Fibroblast of lung (primary cell): ENCODE results near the gene ROBO4. TPM values are rescaled to one million over a fixed set of nuclear protein-coding genes. Genes with fewer than 3 reads are reported as not detected.
A peak's percentile ranks its signal among the peaks of the same experiment; 100 is the strongest.

Source experiments
- DNase-seq, 2 donors: peaks; one replicate each; pipeline versions ENCODE4 v3.0.0 to v3.0.0-alpha.2; 2010; ENCODE audit warnings: low read depth in 2 of 2
- H2AFZ ChIP-seq: 2 replicates; pipeline ENCODE4 v1.5.1; 2012; ENCODE audit warnings: low read length, control low read depth, inconsistent platforms
- H3K27ac ChIP-seq: 2 replicates; pipeline ENCODE4 v1.5.1; 2011; ENCODE audit warnings: low read length, control low read depth; ENCODE audit not compliant: insufficient read depth
- H3K27me3 ChIP-seq: 2 replicates; pipeline ENCODE4 v1.5.1; 2011; ENCODE audit warnings: mild to moderate bottlenecking, low read length; ENCODE audit not compliant: control insufficient read depth, insufficient read depth
- H3K36me3 ChIP-seq: 2 replicates; pipeline ENCODE4 v1.5.1; 2011; ENCODE audit warnings: low read length; ENCODE audit not compliant: control insufficient read depth, insufficient read depth
- H3K4me1 ChIP-seq: 2 replicates; pipeline ENCODE4 v1.5.1; 2011; ENCODE audit warnings: low read length; ENCODE audit not compliant: control insufficient read depth, insufficient read depth; ENCODE audit errors: extremely low read depth
- H3K4me2 ChIP-seq: 2 replicates; pipeline ENCODE4 v1.5.1; 2011; ENCODE audit warnings: low read length, control low read depth; ENCODE audit not compliant: insufficient read depth; ENCODE audit errors: extremely low read depth
- H3K4me3 ChIP-seq, 4 experiments: fragments of 200-600 bp in 1 of 4; sonication (generic) in 1 of 4; replicated peaks in 1 of 4; 2 replicates each; pipeline ENCODE4 v1.5.1; 2011 to 2016; ENCODE audit warnings: low read length in 4 of 4, low read depth in 3 of 4, mild to moderate bottlenecking in 3 of 4, control low read depth in 2 of 4, inconsistent platforms in 1 of 4, mixed read lengths in 1 of 4; ENCODE audit not compliant: insufficient read depth in 1 of 4; ENCODE audit errors: control extremely low read depth in 1 of 4
- H3K79me2 ChIP-seq: 2 replicates; pipeline ENCODE4 v1.5.1; 2012; ENCODE audit warnings: mild to moderate bottlenecking, low read length, inconsistent platforms; ENCODE audit not compliant: control insufficient read depth, insufficient read depth
- H3K9ac ChIP-seq: 2 replicates; pipeline ENCODE4 v1.5.1; 2011; ENCODE audit warnings: mild to moderate bottlenecking, low read length, control low read depth; ENCODE audit not compliant: insufficient read depth
- H3K9me3 ChIP-seq: 2 replicates; pipeline ENCODE4 v1.5.1; 2012; ENCODE audit warnings: low read depth, low read length; ENCODE audit not compliant: control insufficient read depth, insufficient read depth
- H4K20me1 ChIP-seq: 2 replicates; pipeline ENCODE4 v1.5.1; 2011; ENCODE audit warnings: low read length; ENCODE audit not compliant: control insufficient read depth, insufficient read depth; ENCODE audit errors: extremely low read depth
- EZH2 ChIP-seq: IDR thresholded peaks from 2 replicates; pipeline ENCODE4 v1.5.1; 2012; ENCODE audit warnings: low read length, control low read depth, mild to moderate bottlenecking; ENCODE audit errors: missing control alignments
- polyA plus RNA-seq, 2 donors: library from polyadenylated mRNA; depleted of rRNA in 1 of 2; stranded (reverse) in 1 of 2; unstranded in 1 of 2; fragments of >200 nt; gene quantifications; 2 replicates each; pipeline ENCODE4 v1.2.1, GENCODE V29; 2011 to 2012; ENCODE audit warnings: missing spikeins in 1 of 2
- total RNA-seq: library from RNA; depleted of rRNA; stranded (reverse); fragments of >200 nt; gene quantifications from 2 replicates; pipeline ENCODE4 v1.2.1, GENCODE V29; 2014
- TF ChIP-seq, protein P1 (sequence below), 2 donors: IDR thresholded peaks in 1 of 2; conservative IDR thresholded peaks in 1 of 2; 1 replicate in 1 of 2; 2 replicates in 1 of 2; pipeline ENCODE4 v1.5.1; 2011 to 2012; ENCODE audit warnings: low read length in 2 of 2, control low read depth in 1 of 2, inconsistent platforms in 1 of 2, low read depth in 1 of 2, mild to moderate bottlenecking in 1 of 2

The ROBO4 gene
- total and polyA plus RNA-seq, 2 donors (not counting 1 experiment from before 2014, with no cell fraction given) = 0.45 to 0.66 TPM

DNA sequence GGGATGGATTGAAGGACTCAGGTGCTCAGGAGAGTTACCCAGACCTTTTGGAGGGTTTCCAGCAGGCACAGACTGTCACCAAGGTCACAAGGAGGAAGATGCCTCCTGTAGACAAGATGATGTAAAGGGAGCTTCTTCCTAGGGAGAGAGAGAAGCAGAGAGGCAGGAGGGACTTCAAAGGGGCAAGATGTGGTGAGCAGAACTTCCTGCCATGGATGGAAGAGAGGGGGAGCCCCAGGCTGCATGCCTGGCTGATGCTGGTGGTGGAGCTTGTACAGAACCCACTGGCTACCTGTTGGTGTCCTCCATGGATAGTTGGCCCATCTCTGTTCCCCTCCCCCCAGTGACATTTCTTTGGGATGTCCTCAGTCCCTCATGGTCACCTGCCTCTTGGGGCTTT is 25.6 kb upstream of the ROBO4 start:
- H4K20me1 ChIP-seq = no peaks in the 10 kb centered on the region
- no peaks in the 10 kb centered on the region for H3K36me3 ChIP-seq
- no peak overlapping the region for H2AFZ ChIP-seq
- H3K4me3 ChIP-seq = no peak overlapping the region
- H3K27me3 ChIP-seq = no peaks in the 10 kb centered on the region
- no peak overlapping the region for H3K27ac ChIP-seq
- H3K9ac ChIP-seq = no peak overlapping the region
- peaks cover 4% of the 10 kb centered on the region for H3K4me1 ChIP-seq
- no peaks in the 10 kb centered on the region for H3K9me3 ChIP-seq
- DNase-seq = no peak
- no peak for TF ChIP-seq EZH2
- TF ChIP-seq, protein P1, sequence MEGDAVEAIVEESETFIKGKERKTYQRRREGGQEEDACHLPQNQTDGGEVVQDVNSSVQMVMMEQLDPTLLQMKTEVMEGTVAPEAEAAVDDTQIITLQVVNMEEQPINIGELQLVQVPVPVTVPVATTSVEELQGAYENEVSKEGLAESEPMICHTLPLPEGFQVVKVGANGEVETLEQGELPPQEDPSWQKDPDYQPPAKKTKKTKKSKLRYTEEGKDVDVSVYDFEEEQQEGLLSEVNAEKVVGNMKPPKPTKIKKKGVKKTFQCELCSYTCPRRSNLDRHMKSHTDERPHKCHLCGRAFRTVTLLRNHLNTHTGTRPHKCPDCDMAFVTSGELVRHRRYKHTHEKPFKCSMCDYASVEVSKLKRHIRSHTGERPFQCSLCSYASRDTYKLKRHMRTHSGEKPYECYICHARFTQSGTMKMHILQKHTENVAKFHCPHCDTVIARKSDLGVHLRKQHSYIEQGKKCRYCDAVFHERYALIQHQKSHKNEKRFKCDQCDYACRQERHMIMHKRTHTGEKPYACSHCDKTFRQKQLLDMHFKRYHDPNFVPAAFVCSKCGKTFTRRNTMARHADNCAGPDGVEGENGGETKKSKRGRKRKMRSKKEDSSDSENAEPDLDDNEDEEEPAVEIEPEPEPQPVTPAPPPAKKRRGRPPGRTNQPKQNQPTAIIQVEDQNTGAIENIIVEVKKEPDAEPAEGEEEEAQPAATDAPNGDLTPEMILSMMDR (conservative IDR thresholded peaks at IDR 0.05 in 1 of 2, IDR thresholded peaks at IDR 0.05 in 1 of 2; ENCODE audit: low read depth in 1 of 2, low read length in 2 of 2) = no peak
- H3K4me2 ChIP-seq = no peak overlapping the region
- no peaks in the 10 kb centered on the region for H3K79me2 ChIP-seq

DNA sequence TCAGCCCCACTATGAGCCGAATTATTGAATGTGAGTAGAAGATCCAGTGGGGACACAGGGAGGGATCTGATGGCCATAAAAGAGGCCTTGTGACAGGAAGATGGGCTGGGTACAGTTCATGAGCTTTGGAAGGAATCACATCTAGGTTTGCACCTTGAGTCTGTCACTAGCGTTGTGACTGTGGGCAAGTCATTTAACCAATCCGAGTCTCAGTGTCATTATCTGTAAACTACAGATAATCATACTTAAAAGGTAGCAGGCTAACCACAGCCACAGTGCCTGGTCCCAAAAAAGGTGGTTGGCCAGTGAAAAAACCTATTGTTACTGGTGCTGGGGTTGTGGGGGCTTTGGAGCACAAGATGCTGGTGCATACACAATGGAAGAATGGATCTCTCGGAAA is 25.2 kb upstream of the ROBO4 start:
- Histone ChIP-seq H2AFZ (no peak overlapping the region), H3K9ac (no peak overlapping the region), H3K27ac (no peak overlapping the region), H3K4me3 (no peak overlapping the region), H3K4me2 (no peak overlapping the region), H3K9me3 (no peaks in the 10 kb centered on the region), H3K27me3 (no peaks in the 10 kb centered on the region), H4K20me1 (no peaks in the 10 kb centered on the region), H3K79me2 (no peaks in the 10 kb centered on the region), H3K36me3 (no peaks in the 10 kb centered on the region), H3K4me1 (peaks cover 4% of the 10 kb centered on the region)
- TF ChIP-seq, protein P1 (conservative IDR thresholded peaks at IDR 0.05 in 1 of 2, IDR thresholded peaks at IDR 0.05 in 1 of 2; ENCODE audit: low read depth in 1 of 2, low read length in 2 of 2) = no peak
- no peak for TF ChIP-seq EZH2
- no peak for DNase-seq

DNA sequence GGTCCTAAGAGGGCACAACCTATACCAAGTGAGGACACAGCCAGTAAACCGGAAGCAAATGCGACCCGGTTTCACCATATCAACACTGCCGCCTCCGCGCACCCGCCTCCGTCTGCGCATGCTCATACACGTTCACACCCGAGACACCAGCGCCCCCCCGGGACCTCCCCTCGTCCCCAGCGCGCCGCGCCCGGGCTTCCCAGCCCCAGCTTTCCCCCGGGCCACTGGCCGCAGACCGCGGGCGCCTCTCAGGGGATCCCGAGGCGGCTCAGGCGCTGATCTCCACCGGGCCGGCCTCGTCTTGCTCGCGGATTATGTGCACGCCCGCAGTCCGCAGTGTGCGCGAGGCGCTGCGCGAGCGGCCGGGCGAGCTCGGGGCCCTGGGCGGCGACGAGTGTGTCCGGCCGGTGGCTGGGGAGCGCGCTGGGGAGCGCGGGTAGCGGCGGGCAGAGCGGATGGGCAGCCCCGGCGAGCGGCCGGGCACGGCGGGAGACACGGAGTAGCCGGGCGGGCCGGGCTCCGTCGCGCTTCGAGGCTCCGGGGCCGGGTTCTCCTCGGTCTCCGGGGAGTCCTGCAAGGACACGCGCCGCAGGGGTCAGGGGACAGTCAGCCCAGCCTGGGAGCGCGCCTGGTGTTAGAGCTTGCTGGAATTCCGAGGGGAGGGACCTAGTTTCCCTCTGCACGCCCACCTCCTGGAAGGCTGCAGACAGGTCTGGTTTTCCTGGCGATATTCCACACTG is 23.4 kb upstream of the ROBO4 start:
- no peak overlapping the region for H3K4me2 ChIP-seq
- H3K9ac ChIP-seq = peak overlapping the region; percentile 45
- H3K27ac ChIP-seq = no peak overlapping the region

More for the DNA sequence above, 23.4 kb upstream of the ROBO4 start:
- peak overlapping the region; percentile 52 for H2AFZ ChIP-seq
- H3K79me2 ChIP-seq = no peaks in the 10 kb centered on the region
- H3K4me3 ChIP-seq = peak overlapping the region in 3 of 4 experiments; percentile 8 to 36 (median 9)
- no peaks in the 10 kb centered on the region for H3K36me3 ChIP-seq
- TF ChIP-seq, protein P1 (conservative IDR thresholded peaks at IDR 0.05 in 1 of 2, IDR thresholded peaks at IDR 0.05 in 1 of 2; ENCODE audit: low read depth in 1 of 2, low read length in 2 of 2) = no peak
- TF ChIP-seq EZH2 = no peak
- no peaks in the 10 kb centered on the region for H4K20me1 ChIP-seq
- no peaks in the 10 kb centered on the region for H3K9me3 ChIP-seq
- H3K4me1 ChIP-seq = peaks cover 14% of the 10 kb centered on the region
- no peaks in the 10 kb centered on the region for H3K27me3 ChIP-seq
- peak; percentile 55 to 74 for DNase-seq
